HG02678 (cell line): ENCODE results near the gene EPG5.
"Not testable (repeated sequence)": the region's sequence is repeated elsewhere in the genome, so short reads cannot be mapped to it uniquely, and the experiment has no call there.

ENCODE experiments used
- ATAC-seq: cut with Tn5 transposase; IDR thresholded peaks from one replicate; pipeline ENCODE4 v1.9.1; 2021; ENCODE audit warnings: mild to moderate bottlenecking, moderate library complexity; ENCODE audit not compliant: unreplicated experiment

The EPG5 gene

GRCh38 chr18:45841765-45842442, 125.2 kb downstream of the EPG5 start:
- no peak for ATAC-seq

- ATAC-seq, result no peak
Observed at GRCh38 chr18:45841060-45841764, 125.9 kb downstream of the EPG5 start.

- ATAC-seq, result peak; percentile 40
Observed at GRCh38 chr18:45839414-45840395, 127.4 kb downstream of the EPG5 start.

- no peak for ATAC-seq
Observed at GRCh38 chr18:45838302-45839070, 128.6 kb downstream of the EPG5 start.

GRCh38 chr18:45837283-45838070, 129.7 kb downstream of the EPG5 start:
- peak; percentile 71 for ATAC-seq

- no peak for ATAC-seq
Observed at GRCh38 chr18:45836242-45837205, 130.6 kb downstream of the EPG5 start.

GRCh38 chr18:45835057-45835636, 132.0 kb downstream of the EPG5 start:
- ATAC-seq, result no peak

- ATAC-seq, result no peak
Observed at GRCh38 chr18:45834306-45834705, 132.8 kb downstream of the EPG5 start.

GRCh38 chr18:45833846-45834245, 133.3 kb downstream of the EPG5 start:
- ATAC-seq, result no peak

GRCh38 chr18:45830917-45831316, 136.2 kb downstream of the EPG5 start:
- ATAC-seq, result no peak

GRCh38 chr18:45829855-45830254, 137.3 kb downstream of the EPG5 start:
- ATAC-seq, result no peak

GRCh38 chr18:45828917-45829811, 138.0 kb downstream of the EPG5 start:
- no peak for ATAC-seq

- not testable (repeated sequence) for ATAC-seq
Observed at GRCh38 chr18:45826716-45827115, 140.4 kb downstream of the EPG5 start.

GRCh38 chr18:45826084-45826483, 141.0 kb downstream of the EPG5 start:
- no peak for ATAC-seq

- ATAC-seq, result no peak
Observed at GRCh38 chr18:45825258-45826044, 141.7 kb downstream of the EPG5 start, which contains the start of gene SIGLEC15. SIGLEC15 (plus strand) TSS chr18:45825675; CDS start chr18:45825729, 54 bp downstream.

GRCh38 chr18:45821711-45822110, 145.4 kb downstream of the EPG5 start:
- ATAC-seq, result no peak
